ENCODE results near the gene HLA-DPA1. TPM values are rescaled to one million over a fixed set of nuclear protein-coding genes. Genes with fewer than 3 reads are reported as not detected.

HLA-DPA1 gene
- total and polyA plus RNA-seq, 10 of the 15 experiments (the other 5 are each of a cell fraction or from before 2014, with no cell fraction given) = 508 to 1,640 (median 829) TPM

- SMC1A ChIA-PET (ENCODE audit: uncharacterized antibody, unreplicated experiment) = interaction anchor here (0.6 to 10.7 kb wide), 15 partner anchors 8 to 85 kb away, joined by 3 to 176 read pairs (median 5); partner anchors contain the start of genes HLA-DMA, HLA-DPA1 and HLA-DPB1
- 1% methylated on average over 6 of the region's 6 CpGs for WGBS (ENCODE audit: insufficient coverage, insufficient replicate concordance, low lambda C conversion rate, missing lambda C conversion rate)
- Histone ChIP-seq H2AFZ (ENCODE audit: control insufficient read depth, low read depth, low read length) (peak overlapping the region; percentile 75), H3K4me1 (ENCODE audit: control insufficient read depth, insufficient read depth, low read length) (peaks cover 36% of the 10 kb centered on the region), H3K4me3 (peak overlapping the region; percentile 49), H3K4me2 (ENCODE audit: control insufficient read depth, insufficient read depth) (peak overlapping the region; percentile 99), H3K27me3 (replicated peaks in 1 of 2; ENCODE audit: control insufficient read depth in 2 of 2, insufficient read depth in 2 of 2, low read length in 1 of 2) (no peaks in the 10 kb centered on the region), H3K9me3 (replicated peaks; ENCODE audit: control insufficient read depth, insufficient read depth, low read length) (peaks cover 3% of the 10 kb centered on the region), H3K9ac (ENCODE audit: control insufficient read depth, insufficient read depth, low read length) (peak overlapping the region; percentile 93), H3K36me3 (ENCODE audit: control insufficient read depth in 2 of 2, insufficient read depth in 2 of 2, low read length in 1 of 2) (no peaks in the 10 kb centered on the region), H3K27ac (ENCODE audit: control insufficient read depth, insufficient read depth) (peak overlapping the region; percentile 100), H3K79me2 (ENCODE audit: control insufficient read depth, insufficient read depth, low read length) (no peaks in the 10 kb centered on the region), H4K20me1 (ENCODE audit: control insufficient read depth, insufficient read depth) (no peaks in the 10 kb centered on the region)
- RAD21 ChIA-PET (ENCODE audit: unreplicated experiment) = interaction anchor here (0.5 to 10.1 kb wide), 21 partner anchors 13 to 754 kb away, joined by 3 to 172 read pairs (median 6); partner anchors contain the start of genes BRD2, HLA-DMA, HLA-DPA1 and HLA-DPB1
- peak; percentile 89 for ATAC-seq
- CTCF ChIA-PET = interaction anchor here (0.7 to 10.4 kb wide), 16 partner anchors 12 to 219 kb away, joined by 3 to 165 read pairs (median 4); partner anchors contain the start of genes HLA-DMA, HLA-DOA, HLA-DPA1 and HLA-DPB1
- peak; percentile 94 for DNase-seq (ENCODE audit: low read depth, low spot score)
- intact Hi-C loops (cut with micrococcal nuclease; ENCODE audit: unreplicated experiment) = loop anchor here (2.0 kb wide), 1 partner anchor 59 kb away; no protein-coding TSS in a partner anchor
- in situ Hi-C loops (cut with MboI) = no loop called here
- peak; percentile 81 for FAIRE-seq
- BruUV-seq (replicated peaks) = TSS peak; percentile 96
- POLR2A ChIA-PET = interaction anchor here (0.5 to 10.2 kb wide), 30 partner anchors 7 to 837 kb away, joined by 3 to 330 read pairs (median 6); partner anchors contain the start of genes BRD2, GPSM3, HLA-DMA and HLA-DMB
- peak; percentile 25 for TF ChIP-seq FOS (IDR thresholded peaks at IDR 0.05; ENCODE audit: borderline replicate concordance, extremely low read depth, insufficient read length)
- TF ChIP-seq ZNF217 (IDR thresholded peaks at IDR 0.05) = no peak
- peak; percentile 85 for TF ChIP-seq YY1 (IDR thresholded peaks at IDR 0.05; ENCODE audit: low read depth, low read length)
- no peak for TF ChIP-seq POLR2AphosphoS2 (IDR thresholded peaks at IDR 0.05; ENCODE audit: low read depth, low read length)
- no peak for TF ChIP-seq NFYA (IDR thresholded peaks at IDR 0.05; ENCODE audit: borderline replicate concordance, low read depth, low read length)
- TF ChIP-seq SREBF1 (IDR thresholded peaks at IDR 0.05; ENCODE audit: low read length) = no peak
- peak; percentile 88; the same call in 1 of the 2 replicates for TF ChIP-seq TAF1 (IDR thresholded peaks at IDR 0.05; ENCODE audit: borderline replicate concordance, low read depth, low read length)
- peak in 1 of 2 experiments; percentile 92; a peak in 1 of 4 replicates for TF ChIP-seq CEBPB (IDR thresholded peaks at IDR 0.05; ENCODE audit: borderline replicate concordance in 1 of 2, low read depth in 2 of 2, low read length in 2 of 2)
- TF ChIP-seq SUZ12 (IDR thresholded peaks at IDR 0.05; ENCODE audit: unreplicated experiment) = no peak
- TF ChIP-seq PAX8 (IDR thresholded peaks at IDR 0.05) = no peak
- TF ChIP-seq MXI1 (IDR thresholded peaks at IDR 0.05; ENCODE audit: low read depth, low read length) = peak; percentile 18
- 0 out of 2 replicates have a peak, but pooled peaks have one; percentile 34 for TF ChIP-seq HCFC1 (IDR thresholded peaks at IDR 0.05; ENCODE audit: low read length)
- TF ChIP-seq PML (IDR thresholded peaks at IDR 0.05; ENCODE audit: low read length) = peak; percentile 72
- no peak for TF ChIP-seq ESRRA (IDR thresholded peaks at IDR 0.05; ENCODE audit: low read length)
- TF ChIP-seq SREBF2 (IDR thresholded peaks at IDR 0.05; ENCODE audit: low read length) = no peak
- TF ChIP-seq ZBTB40 (IDR thresholded peaks at IDR 0.05; ENCODE audit: borderline replicate concordance) = no peak
- peak; percentile 100 for TF ChIP-seq RFX5 (IDR thresholded peaks at IDR 0.05; ENCODE audit: low read depth, low read length)
- TF ChIP-seq ETV6 (conservative IDR thresholded peaks at IDR 0.05 in 1 of 2, IDR thresholded peaks at IDR 0.05 in 1 of 2; ENCODE audit: borderline replicate concordance in 1 of 2, low read depth in 1 of 2) = peak in 1 of 2 experiments; percentile 76; a peak in 2 of 4 replicates
Observed at GRCh38 chr6:33029328-33030184, 43.9 kb downstream of the HLA-DPA1 start.

Measured in GM12878 (cell line).